HG02798 (cell line): Measurements from ENCODE around the gene TP53I13.

Experiments used
- ATAC-seq: cut with Tn5 transposase; IDR thresholded peaks from one replicate; pipeline ENCODE4 v1.9.1; 2021; ENCODE audit warnings: mild to moderate bottlenecking; ENCODE audit not compliant: unreplicated experiment, poor library complexity

The TP53I13 gene

DNA sequence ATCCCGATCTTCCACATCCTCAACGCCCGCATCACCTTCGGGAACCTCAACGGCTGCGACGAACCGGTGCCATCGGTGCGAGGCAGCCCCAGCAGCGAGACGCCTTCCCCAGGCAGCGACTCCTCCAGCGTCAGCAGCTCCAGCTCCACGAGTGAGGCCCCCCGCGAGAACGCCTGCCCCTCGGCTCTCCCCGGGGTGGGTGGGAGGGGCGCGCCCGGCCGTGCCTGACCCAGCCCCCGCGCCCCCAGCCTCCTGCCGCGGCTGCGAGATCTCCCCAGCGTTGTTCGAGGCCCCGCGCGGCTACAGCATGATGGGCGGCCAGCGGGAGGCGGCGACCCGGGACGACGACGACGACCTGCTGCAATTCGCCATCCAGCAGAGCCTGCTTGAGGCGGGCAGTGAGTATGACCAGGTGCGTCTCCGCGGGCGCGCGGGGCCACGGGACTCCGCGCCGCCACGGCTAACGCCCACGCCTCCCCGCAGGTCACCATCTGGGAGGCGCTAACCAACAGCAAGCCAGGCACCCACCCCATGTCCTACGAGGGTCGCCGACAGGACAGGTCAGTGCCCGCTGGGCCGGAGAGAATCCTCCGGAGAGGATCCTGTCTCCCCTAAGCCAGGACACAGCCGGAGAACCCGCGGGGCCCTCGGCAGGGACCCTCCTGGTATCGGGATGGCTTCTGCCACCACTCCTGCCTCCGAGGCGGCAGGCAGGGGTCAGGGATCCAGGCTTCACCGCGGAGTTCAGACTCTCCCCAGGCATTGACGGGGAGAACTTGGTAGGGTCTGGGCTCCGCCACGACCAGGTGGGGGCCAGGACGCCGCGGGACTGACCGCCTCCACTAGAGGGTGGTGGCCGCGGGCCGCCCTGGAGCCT lies 44.1 kb downstream of the TP53I13 start:
- ATAC-seq, result no peak

DNA sequence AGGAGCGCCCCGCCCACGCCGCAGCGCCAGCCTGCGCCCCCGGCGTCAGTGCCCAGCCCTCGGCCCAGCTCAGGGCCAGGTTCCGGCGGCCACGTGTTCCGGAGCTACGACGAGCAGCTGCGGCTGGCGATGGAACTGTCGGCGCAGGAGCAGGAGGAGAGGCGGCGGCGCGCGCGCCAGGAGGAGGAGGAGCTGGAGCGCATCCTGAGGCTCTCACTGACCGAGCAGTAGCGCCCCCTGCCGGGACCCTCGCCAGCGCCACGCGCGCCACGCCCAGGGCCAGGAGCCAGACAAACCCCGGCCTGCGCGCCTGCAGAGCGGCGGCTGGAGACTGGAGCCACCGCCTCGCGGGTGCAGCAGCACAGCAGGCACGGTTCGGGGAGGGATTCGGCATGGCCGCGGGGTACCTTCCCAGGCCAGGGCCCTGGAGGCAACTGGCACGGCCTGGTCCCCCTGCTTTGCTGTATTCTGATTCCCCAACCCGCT lies 44.9 kb downstream of the TP53I13 start:
- ATAC-seq, result peak; percentile 30

DNA sequence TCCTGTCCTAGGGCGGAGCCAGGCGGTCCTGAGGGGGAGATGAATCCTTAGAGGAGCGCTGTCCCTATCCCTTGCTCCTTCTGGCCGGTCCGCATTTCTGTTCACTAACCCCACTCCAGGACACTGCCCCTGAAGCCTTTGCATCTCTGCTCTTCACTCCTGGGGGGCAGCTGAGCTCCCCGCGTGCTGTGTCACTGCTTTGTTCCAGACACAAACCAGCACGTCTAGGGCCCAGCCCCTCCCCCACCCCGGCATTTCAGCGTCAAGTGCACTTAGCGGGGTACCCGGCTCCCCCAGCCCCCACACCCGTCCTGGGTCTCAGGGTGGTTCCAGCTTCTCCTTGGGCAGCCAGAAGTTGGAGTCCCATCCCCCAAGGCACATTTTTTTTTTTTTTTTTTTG lies 45.4 kb downstream of the TP53I13 start:
- ATAC-seq, result no peak

DNA sequence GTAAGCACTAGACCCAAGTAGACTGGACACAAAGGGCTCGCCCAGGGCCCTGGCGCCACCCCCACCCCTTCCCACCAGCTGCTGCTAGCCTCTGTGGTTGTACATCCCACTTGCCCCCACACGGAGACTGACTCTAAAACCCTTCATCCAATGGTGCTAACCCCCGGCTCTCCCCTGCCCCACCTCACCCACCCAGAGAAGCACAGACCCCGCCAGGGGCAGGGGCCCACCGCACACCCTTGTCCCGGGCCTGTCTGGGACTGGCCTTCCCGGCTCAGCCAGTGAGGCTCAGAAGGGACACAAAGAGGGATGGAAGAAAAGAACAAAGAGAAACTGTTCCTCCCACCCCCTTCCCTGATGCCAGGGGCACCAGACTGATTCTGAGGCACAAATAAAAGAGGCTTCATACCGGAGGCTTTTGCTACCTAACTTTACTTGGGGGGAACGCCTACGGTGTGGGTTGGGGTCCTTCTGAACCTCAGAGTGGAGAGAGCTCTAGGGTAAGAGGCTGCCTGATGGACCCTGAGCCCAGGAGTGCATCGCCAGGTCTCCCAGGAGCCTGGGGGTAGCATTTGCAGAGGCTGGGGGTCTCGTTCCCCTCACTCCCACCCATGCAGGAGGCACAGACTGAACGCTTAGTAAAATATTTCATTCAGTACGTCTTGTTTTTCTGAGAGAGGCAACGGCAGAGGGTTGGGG lies 46.0 kb downstream of the TP53I13 start:
- ATAC-seq, result no peak

DNA sequence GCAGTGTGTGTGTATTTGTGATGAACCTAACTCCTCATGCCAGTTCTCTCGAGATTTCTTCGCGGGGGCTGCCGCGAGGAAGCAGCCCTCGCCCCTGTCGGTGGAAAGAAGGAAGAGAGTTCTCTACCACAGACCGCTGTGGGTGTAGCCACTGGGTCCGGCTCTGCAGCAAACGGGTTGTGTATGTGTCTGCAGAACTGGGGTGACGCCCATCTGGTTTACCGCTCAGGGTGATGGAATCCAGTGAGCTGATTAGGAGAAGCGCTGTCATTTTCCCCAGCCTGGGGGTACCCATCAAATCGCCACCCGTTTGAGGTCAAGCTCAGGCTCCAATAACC lies 46.5 kb downstream of the TP53I13 start:
- ATAC-seq, result no peak

DNA sequence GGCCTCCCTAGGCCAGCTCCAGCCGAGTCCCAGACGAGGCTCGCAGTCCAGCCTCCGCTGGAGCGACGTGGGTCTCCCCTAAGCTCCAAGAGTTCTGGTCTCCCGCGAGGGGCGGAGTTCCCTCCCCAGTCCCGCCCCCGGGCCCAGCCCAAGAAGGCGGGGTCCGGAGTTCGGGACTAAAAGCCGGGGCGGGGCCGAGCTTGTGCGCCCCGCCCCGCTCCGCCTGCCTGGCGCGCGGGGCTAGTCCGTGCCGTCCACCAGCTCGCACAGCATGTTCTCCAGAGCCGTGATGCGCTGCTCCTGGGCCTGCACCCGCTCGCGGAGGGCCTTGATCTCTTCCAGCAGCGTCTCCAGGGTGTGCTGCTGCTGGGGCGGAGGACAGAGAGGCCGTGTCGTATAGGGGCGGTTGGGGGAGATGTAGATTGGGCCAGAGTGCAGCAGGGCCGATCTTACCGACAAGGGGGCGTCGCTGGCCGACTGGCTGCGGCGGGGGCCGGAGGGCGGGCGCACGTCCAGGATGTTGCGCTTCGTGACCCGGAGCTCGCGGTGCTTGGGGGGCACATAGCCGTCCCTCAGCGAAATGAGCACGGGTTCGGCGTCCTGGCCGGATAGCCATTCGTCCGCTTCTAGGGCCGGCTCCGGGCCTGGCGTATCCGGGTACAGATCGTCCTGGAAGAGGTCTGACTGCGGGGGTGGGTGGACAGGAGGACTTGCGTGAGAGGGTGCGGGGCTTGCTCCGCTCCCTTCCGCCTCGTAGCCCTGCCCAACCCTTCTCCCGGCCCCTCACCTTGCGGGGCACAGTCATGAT lies 47.2 kb downstream of the TP53I13 start:
- peak; percentile 65 for ATAC-seq

DNA sequence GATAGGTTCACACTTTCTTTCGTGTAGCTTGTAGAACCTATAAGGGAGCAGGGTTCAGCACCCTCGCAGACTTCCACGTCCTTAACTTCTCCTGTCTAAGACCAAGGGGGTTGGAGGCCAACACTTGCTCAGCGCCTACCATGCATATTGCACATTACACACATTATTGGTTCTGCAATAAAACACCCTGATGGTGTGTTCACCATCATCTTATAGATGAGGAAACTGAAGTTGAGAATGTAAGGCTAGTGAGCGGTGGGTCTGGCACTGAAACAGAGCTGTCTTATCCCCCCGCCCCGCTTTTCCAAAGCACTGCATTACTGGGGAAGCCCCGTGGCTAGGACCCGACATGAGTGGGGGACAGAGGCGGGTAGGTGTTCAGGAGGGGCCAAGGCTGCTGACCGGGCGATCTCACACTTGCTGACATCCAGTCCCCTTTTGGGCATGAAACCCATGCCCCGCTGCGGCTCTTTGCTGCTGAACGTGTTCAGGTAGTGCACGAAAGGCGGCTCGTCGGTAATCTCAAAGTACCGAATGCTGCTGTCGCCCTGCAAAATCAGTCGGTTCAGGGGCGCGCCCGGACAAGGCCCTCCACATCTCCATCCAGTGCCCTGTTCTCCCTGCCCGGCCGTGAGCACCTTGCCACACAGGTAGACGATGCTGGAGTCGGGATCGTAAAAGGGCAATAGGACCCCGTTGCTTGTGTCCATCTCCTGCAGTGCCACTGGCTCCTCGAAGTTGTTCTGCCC lies 48.0 kb downstream of the TP53I13 start:
- no peak for ATAC-seq

DNA sequence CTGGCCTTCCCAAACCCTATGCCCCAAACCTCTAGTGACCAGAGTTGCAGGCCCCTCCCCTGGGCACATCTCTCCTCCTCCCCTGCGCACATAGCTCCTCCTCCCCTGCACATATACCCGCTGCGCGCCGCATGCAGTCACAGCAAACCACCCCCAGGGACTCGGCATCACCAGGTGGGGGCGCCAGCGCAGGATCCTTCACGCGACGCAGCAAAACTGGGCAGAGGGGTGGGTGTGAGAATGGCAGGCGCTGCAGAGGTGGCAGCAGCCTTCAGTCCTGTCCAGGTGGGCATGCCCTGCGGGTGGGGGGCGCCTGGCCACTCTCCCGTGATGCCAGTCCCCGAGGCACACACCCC lies 48.6 kb downstream of the TP53I13 start:
- ATAC-seq, result peak; percentile 54

DNA sequence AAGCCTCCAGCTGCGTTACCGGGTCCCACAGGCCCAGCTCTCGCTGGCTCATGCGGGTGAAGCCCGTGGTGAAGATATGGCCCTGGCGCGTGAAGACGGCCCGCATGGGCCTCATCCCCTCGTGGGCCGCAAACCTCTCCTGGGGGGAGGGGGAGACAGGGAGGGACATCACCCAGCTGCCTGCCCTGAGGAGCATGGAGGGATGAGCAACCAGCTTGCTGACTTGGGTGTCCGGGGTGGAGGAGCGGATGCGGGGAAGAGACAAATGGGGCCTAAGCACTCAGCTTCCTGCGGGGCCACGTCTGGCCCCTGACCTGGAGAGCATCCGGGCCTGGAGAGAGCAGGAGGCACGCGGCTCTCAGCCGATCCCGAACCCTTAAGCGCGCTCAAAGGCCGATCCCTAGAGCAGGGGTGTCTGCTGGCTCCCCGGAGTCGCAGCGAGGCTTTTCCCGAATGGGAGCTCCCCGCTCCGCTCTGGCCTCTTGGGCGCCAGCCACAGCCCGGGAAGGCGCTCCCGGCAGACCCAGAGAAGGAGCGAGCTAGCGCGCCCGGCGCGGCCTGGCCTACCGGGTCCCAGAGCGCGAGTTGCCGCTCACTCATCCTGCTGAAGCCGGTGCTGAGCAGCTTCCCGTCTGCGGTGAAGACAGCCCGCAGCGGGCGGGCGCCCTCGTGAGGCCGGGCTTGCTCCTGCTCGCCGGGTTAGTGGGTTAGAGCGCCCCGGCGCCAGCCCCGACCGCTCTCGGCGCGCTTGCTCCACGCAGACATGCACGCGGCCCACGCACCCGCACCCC lies 49.2 kb downstream of the TP53I13 start:
- peak; percentile 32 for ATAC-seq

DNA sequence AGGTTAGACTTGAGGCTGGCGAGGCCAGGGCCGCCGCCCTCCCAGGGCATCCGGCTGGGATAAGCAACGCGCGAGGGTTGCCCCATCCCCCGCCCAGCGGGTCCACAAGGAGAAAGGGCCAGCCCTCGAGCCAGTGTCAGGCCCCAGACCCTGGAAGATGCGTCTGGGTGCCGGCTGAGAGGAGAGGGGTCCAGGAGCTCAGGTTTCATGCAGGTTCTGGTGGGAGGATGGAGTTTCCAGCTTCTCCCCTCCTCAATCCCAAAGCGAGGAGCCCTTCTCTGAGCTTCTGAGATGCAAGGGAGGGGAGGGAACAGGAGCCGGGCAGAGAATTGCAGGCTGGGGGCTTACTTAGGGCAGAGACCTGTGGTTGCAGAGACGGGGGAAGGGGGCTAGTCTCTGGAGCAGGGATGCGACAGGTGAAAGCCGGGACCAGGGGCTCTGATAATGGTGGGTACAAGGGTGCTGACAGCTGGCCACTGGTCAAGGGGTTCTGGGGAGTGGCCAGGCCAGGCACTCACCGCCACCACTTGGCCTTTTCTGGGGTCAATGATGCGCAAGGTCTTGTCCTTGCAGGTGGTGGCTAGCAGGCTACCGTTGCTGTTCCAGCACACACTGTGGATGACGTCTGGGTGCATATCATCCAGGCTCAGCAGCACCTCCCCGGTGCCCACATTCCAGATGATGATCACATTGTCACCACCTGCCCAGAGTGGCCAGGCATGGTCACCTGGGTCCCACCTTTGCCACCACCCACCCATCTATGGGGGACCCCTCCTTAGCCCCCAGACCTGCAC lies 50.0 kb downstream of the TP53I13 start:
- ATAC-seq, result no peak

DNA sequence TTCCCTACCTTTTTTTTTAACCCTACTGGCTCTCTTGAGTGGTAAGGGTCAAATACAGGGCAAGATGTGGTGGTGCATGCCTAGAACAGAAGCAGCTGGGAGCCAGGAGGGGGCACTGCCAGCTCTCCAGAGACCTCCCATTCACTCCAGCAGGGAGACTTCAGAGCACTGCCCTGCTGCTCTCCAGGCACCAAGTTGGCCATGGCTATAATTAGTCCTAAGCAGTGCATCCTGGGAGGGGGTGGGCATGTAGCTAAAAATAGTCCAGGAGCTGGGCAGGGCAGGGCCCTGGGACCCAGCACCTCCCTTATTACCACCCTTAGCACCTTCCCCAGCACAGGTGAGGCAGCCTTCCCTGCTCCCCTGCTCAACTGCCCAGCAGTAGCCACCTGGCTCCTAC lies 50.8 kb downstream of the TP53I13 start:
- no peak for ATAC-seq

DNA sequence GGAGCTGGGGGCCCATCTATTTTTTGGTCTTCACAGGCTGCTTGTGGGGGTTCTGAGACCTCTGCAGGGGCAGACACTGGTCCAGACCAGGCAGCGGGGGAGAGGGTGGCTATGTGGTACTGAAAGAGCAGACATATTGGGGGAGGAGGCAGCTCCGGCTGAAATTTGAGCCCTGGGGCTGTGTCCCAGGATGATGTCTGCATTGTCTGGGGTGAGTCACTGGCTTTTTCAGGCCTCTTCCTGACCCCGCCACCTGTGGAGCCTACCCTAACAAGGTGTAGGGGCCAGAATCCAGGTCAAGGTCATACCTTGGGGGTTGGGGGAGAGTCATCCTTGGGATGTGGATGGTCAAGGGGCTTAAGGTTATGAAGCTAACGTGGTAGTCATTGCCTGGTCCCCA lies 51.8 kb downstream of the TP53I13 start:
- no peak for ATAC-seq

DNA sequence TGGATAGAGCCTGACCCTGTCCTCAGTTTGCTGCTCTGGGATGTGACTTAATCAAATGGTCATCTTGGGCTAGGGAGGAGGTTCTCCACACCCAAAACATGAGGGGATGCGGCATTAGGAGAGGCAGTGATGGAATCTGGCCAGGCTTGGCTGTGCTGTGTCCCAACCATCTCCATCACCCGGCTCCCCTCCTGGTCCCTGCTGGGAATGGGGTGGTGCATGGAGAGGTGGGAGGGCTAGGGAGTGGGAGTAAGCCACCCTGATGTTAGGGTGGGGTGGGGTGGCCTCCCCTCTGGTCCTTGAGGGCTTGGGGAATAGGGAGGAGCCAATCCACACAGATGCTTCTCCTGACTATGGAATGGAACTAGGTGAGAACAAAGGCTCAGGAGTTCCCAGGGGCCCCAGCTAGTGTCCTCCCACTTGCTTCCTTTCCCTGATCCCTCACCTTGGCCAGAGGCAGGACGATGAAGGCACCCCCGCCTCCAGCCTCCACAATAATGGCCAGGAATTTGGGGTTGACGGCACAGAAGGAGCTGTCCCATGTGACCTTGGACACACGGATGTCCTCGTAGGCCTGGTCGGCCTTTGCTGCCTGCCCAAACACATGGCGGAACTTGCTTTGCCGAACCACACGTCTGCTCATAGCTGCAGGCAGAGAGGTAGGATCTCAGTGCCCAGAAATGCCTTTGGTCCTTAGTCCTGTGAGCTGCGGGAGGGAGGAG lies 52.4 kb downstream of the TP53I13 start:
- no peak for ATAC-seq

DNA sequence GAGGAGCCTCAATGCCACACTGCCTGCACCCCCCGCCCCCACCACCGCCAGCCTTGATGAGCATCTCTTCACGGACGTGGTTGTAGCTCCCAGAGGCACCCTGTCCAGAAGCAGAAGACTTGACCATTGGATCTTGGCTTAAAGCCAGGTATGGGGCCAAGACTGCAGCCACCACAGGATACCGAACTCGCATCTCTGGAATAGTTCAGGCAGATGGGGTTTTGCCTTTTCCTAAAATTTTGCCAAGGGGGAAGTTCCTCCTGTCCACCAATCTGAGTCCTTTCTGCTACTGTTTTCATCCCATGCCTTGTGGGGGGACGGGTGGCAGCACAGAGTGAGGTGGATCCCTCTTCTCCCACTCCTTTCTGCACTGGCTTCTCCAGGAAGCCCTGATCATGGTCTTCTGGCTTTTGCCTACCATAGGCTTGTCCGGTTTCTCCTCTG lies 53.3 kb downstream of the TP53I13 start:
- no peak for ATAC-seq
